GOT3 (cell line): ENCODE measurements around the gene ZMYND19.
"Not testable (repeated sequence)": the region's sequence is repeated elsewhere in the genome, so short reads cannot be mapped to it uniquely, and the experiment has no call there.

Experiments used
- DNase-seq: peaks from one replicate; lab custom pipeline; 2025; ENCODE audit warnings: mixed read lengths; lab: John Stamatoyannopoulos, UW

Gene ZMYND19

GRCh38 chr9:137590469-137591383 lies at the start of gene ZMYND19:
Gene ZMYND19 (minus strand): TSS chr9:137590512. CDS start chr9:137590263, 249 bp downstream.
- peak; percentile 30 for DNase-seq

GRCh38 chr9:137639303-137640051 lies 49.2 kb upstream of the ZMYND19 start:
- no peak for DNase-seq

- DNase-seq: no peak
Observed at GRCh38 chr9:137638680-137639079, 48.4 kb upstream of the ZMYND19 start.

- no peak for DNase-seq
Observed at GRCh38 chr9:137634016-137634415, 43.7 kb upstream of the ZMYND19 start.

- DNase-seq: no peak
Observed at GRCh38 chr9:137632230-137633161, 42.2 kb upstream of the ZMYND19 start.

- no peak for DNase-seq
Observed at GRCh38 chr9:137631345-137632229, 41.3 kb upstream of the ZMYND19 start.

GRCh38 chr9:137630679-137631078 lies 40.4 kb upstream of the ZMYND19 start:
- no peak for DNase-seq

GRCh38 chr9:137630126-137630525 lies 39.8 kb upstream of the ZMYND19 start:
- no peak for DNase-seq

- DNase-seq: not testable (repeated sequence)
Observed at GRCh38 chr9:137627406-137627805, 37.1 kb upstream of the ZMYND19 start.

- no peak for DNase-seq
Observed at GRCh38 chr9:137626464-137626863, 36.2 kb upstream of the ZMYND19 start.

- DNase-seq: not testable (repeated sequence)
Observed at GRCh38 chr9:137622211-137622610, 31.9 kb upstream of the ZMYND19 start.

- no peak for DNase-seq
Observed at GRCh38 chr9:137621131-137621757, 30.9 kb upstream of the ZMYND19 start.

- DNase-seq: no peak
Observed at GRCh38 chr9:137620581-137620980, 30.3 kb upstream of the ZMYND19 start.

GRCh38 chr9:137620048-137620405 lies 29.7 kb upstream of the ZMYND19 start:
- no peak for DNase-seq

GRCh38 chr9:137619240-137620047 lies 29.1 kb upstream of the ZMYND19 start:
- DNase-seq: no peak

- peak; percentile 53 for DNase-seq
Observed at GRCh38 chr9:137618105-137619067, 28.1 kb upstream of the ZMYND19 start, which contains the start of gene EHMT1. Gene EHMT1 (plus strand): TSS chr9:137619005. CDS start chr9:137619029, 24 bp downstream.

- DNase-seq: no peak
Observed at GRCh38 chr9:137615387-137615871, 25.1 kb upstream of the ZMYND19 start.
